HG03097 (cell line): ENCODE data around the gene GSDME.
"Not testable (repeated sequence)": the region's sequence is repeated elsewhere in the genome, so short reads cannot be mapped to it uniquely, and the experiment has no call there.

Experiments
- ATAC-seq: cut with Tn5 transposase; IDR thresholded peaks from one replicate; pipeline ENCODE4 v1.9.1; 2021; ENCODE audit not compliant: unreplicated experiment, low FRiP score

Gene GSDME

DNA sequence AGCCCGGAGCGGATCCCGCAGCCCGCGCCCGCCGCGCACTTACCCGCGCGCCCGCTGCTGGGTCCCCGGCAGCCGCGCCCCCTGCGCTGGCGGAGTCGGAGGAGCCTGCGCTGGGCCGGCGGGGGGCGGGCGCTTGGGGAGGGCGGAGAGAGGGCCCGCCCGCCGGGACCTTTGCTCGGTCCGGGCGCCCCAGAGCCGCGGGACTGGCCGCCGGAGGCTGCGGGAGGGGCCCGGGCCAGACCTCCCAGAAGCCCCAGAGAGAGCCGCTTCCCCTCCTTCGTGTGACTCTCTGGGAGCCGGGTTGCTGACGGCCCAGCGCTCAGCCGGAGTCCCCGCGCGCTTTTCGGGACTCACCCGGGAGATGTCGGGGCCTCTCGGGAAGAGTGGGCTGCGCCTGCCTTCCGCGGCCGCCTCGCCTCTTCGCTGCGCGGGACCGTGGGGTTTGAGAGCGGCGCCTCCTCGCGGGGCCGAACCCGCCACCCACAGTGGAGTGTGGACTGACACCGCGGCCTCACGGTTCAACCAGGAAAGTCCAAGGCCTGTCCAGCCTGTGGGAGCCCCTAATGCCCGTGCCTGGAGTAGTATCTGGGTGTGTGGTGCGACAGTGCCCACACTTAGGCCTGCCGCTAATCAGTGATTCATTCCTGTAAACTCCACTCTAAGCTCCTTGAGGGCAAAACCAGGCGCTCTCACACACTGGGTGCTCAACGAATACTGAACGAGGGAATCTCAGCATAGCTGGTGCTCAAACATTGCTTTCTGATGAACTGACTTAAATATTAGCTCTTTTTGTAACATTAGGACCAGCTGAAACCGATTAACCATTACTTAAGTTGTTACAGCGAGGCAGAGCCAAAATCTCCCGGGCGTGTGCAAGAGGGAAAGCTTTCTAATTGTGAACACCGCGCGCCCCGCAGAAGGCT lies at the start of gene GSDME:
Gene GSDME (minus strand): TSS at position 112 of the 923 bp plus-strand sequence. CDS start 7,690 bp downstream, outside the sequence.
- ATAC-seq, result peak; percentile 39

GRCh38 chr7:24802300-24802699 lies 45.0 kb upstream of the GSDME start:
- no peak for ATAC-seq

DNA sequence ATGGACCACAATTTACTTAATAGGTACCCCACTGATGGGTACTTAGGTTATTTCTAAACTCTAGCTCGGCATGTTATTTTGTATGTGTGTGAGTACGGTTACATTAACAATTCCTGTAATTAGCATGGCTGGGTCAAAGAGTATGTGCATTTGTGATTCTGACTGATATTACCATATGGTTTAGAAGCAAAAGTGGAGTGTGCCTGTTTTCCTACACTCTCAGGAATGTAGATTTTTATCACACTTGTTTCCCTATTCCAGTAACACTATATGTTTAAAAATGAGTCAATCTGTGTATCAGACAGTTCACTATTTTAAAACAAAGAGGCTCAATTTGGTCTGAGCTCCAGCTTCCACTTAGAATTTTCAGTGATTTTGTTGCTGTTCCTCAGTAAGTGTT lies 44.6 kb upstream of the GSDME start:
- ATAC-seq, result no peak

GRCh38 chr7:24800667-24801066 lies 43.4 kb upstream of the GSDME start:
- ATAC-seq, result no peak

DNA sequence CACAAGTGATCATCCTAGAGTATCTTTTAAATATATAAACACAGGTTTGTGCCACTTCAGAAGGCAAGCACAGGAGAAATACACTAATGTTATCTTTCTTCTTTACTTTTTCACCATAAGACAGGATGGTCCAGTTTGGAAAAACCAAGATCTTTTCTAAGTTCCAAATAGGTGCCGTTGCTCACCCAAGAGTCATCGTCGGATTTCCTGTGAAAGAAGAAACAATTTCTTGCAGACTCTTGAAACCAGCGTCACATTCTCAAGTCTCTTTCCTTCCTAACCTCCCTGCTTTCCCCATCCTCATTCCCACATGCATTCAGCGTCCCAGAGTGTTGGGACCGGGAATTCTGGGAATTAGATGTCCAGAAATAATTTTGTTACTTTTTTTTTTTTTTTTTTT lies 42.8 kb upstream of the GSDME start:
- ATAC-seq, result no peak

- ATAC-seq, result no peak
Measured at GRCh38 chr7:24799506-24799905, 42.2 kb upstream of the GSDME start.

DNA sequence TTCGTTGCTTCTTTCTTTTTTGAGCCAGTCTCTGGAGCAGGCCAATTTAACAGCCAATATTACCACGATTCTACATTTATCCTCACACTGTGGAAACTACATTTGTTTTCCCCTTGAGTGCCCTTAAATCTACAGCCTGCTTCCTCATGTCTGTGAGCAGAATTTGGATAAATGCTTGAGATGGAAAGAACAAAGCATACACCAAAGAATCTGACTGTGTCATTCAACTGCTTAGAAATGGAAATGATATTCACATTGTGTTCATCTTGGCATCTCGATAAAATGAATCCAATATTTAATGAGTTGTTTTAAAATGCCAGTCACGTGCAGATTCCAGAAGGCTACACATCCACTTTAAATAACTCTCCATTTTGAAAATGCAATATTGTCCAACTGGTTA lies 41.0 kb upstream of the GSDME start:
- no peak for ATAC-seq

- ATAC-seq, result no peak
Measured at GRCh38 chr7:24797270-24797669, 40.0 kb upstream of the GSDME start.

GRCh38 chr7:24795407-24795767 lies 38.1 kb upstream of the GSDME start:
- ATAC-seq, result no peak

DNA sequence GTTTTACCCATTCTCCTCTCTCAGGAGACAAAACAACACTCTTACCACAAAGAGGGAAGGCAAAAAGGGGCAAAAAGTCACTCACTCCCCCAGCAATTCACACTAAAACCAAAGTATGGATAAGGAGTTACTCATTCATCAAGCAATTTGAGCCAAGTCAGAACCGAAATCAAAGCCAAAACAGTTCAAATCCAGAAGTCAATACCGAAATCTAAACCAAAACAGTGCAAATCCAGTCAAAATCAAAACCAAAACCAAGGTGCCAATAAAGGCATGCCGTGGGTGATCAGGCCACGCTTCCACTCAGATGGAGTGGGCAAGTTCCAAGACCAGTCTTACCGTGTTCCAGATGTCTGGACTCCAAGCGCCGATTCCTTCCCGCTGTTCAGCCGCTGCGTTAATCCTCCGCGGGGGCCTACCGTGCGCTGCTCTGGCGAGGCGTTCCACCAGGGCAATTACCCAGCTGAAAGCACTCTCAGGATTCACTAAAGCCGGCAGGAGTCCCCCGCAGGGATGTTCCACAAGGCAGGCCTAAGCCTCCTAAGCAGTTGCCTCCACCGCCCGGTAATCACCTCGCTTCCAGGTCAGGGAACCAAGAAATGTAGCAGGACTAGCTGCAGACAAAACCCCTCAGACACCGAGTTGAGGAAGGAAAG lies 37.6 kb upstream of the GSDME start:
- not testable (repeated sequence) for ATAC-seq

DNA sequence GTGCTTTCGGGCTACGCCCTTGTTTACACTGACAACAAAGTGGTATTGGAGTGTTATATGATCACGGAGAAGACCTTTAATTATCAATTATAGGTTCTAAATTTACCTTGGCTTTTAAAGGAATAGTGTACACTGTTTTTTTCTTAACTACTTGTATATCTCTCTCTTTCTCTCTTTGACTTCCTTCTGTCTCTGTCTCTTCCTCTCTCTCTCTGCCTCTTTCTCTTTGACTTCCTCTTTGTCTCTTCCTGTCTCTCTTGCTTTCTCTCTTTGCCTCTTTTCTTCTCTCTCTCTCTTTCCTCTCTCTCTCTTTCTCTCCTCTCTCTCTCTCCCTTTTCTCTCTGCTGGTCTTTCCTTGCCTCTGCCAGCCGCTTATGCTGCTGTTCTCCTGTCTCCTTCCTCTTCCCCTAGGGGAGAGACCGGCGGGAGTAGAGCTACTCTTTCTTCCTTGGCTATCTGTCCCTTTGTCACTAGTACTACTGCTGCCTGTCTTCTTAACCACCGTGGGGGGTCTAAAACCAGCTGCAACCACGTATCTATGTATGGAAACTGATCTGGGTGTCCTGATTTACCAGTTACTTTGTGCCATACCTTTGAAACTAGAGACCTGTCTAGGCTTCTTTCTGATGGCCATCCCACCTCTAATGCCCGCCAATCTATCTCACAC lies 36.9 kb upstream of the GSDME start:
- ATAC-seq, result no peak

DNA sequence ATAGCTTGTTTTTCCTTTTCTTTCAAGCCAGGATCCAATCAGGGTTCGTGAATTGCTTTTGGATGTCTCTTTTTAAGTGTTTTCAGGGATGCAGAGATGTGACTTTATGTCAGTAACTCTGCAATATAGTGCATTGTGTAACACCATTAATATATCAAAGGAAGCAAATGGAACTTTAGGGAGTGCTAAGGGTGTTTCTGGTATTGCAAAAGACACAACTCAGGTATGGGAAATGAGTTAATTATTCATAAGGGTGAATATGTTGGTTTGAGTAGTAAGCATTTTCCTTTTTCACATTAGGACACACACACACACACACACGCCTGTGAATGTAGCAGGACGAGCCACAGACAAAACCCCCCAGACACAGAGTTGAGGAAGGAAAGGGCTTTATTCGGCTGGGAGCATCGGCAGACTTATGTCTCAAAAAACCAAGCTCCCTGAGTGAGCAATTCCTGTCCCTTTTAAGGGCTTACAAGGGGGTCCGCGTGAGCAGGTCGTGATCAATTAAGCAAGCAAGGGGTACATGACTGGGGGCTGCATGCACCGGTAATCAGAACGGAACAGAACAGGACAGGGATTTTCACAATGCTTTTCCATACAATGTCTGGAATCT lies 31.8 kb upstream of the GSDME start:
- no peak for ATAC-seq

DNA sequence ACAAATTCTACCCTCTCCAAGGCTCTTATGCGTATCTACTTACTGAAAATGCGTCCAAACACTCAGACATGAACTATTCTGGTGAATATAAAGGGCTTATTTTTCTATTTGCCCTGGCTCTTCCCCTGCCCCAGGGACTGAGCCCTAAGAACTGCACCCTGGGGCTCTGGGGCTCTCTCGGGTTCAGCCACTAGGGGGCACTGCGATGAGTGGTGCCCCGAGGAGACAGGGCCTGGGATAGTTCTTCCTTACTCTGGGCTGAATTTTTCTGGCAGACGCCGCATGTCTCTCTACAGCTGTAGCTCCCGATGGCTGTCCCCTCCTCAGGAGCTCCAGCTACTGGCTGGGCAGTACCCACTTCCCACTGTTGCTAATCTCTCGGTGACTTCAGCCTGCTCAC lies 30.8 kb upstream of the GSDME start:
- no peak for ATAC-seq

DNA sequence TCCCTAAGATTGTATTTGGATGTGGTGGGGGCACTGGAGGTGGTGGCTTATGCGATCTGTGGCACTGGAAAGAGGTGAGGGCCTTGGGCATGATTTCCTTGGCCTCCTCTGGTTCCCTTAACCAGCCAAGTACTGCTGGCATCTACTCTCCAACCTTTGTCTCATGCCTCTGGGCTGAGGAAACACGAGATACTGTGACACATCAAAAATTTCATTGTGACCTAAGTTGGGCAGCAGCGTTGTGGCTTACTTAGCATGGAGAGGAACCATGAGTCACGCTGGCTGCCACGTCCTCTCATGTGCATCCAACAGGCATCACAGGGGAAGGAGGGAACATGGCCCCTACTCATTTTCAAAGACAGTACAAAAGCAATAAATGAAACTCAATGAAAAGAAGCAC lies 29.7 kb upstream of the GSDME start:
- no peak for ATAC-seq

- ATAC-seq, result no peak
Measured at GRCh38 chr7:24786306-24786705, 29.0 kb upstream of the GSDME start.

GRCh38 chr7:24784277-24784676 lies 27.0 kb upstream of the GSDME start:
- no peak for ATAC-seq

DNA sequence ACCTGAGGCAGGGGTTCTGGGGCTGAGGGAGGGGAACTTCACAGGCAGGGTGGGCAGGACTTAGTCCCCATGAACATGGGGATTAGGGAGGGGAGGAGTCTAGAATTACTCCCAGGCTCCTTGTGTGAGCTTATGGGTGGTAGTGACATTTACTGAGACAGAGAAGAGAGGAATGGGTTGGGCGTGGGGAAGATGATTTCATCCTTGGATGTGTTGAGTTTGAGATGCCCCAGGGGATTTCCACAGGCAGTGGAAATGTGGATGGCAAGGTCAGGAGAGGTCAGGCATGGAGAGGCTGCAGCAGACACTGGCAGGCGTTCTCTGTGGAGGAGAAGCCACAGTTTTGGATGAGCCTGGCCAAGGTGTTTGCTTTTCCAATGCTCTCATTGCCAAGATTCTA lies 26.4 kb upstream of the GSDME start:
- no peak for ATAC-seq

DNA sequence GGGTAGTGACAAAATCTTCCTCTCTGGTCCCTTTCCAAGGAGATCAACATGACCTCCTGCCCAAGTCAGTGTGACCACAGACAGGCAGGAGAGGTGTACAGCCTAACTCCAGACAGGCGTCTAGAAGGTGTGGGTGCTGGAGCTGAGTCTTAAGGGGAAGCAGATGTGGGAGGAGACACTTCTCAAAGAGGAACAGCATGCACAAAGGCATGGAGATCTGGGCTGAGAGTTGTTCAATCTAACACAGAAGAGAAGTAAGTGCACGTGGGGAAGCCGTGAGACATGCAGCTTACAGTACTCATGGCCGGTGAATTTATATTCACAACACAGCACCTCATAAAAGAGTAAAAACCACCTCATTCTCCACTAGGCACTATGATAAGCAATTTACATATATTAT lies 23.8 kb upstream of the GSDME start:
- no peak for ATAC-seq

- no peak for ATAC-seq
Measured at GRCh38 chr7:24779283-24779655, 22.0 kb upstream of the GSDME start.

GRCh38 chr7:24778543-24779282 lies 21.4 kb upstream of the GSDME start:
- ATAC-seq, result no peak
